HS-5 (cell line): ENCODE measurements around the gene SLC12A7.
"Not testable (repeated sequence)": the region's sequence is repeated elsewhere in the genome, so short reads cannot be mapped to it uniquely, and the experiment has no call there.

Experiments used
- DNase-seq: peaks from one replicate; pipeline ENCODE4 v3.0.0-alpha.2; 2012; ENCODE audit warnings: low read depth

The SLC12A7 gene

GRCh38 chr5:1109542-1110306 is 2.1 kb downstream of the SLC12A7 start:
- DNase-seq = no peak

DNA sequence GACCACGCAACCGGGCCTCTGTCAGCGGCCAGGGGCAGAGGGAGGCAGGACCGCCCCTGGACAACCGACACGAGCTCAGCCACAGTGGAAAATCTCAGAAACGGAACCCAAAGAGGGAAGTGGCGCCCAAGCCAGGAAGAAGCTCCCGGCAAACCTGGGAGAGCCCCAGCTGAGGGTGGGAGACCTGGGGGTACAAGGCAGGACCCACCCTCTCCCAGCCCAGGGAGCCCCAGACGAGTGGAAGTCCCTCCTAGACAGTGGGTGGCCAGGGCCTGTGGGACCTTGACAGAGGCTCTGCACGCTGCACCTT is 3.0 kb downstream of the SLC12A7 start:
- DNase-seq = no peak

DNA sequence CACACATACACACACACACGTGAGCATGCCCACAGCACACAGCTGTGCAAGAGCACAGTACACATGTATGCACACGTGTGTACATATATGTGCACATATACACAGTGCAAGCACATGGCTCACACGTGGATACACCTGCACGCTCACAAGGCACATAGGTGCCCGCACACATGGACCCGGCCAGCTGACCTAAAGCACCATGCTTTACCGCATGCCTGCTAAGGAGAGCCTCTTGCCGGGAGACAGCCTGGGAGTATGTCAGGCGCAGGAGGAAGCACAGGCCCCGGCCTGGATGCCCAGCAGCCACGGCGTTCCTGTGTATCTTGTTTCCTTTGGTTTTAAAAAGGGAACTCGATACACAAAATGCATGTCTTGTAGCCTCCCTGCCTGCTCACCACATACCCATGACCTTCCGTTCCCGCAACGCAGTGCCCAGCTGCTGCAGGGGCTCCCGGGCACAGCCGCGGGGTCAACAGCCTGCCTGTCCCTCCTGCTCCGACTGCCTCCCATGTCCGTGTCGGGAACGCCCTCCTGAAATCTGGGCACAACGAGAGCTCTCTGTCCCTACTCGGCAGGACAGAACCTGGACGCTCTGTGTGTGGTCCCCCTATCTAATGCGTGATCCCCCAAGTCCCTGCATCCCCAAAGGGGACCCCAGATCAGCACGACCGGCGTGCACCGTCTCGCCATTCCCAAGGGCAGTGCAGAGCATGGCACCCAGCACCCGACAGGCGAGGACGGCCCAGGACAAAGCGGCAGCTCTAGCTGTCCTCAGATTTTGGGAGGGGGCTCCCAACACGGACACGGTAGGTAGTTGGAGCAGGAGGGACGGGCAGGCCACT is 3.6 kb downstream of the SLC12A7 start:
- no peak for DNase-seq

GRCh38 chr5:1107167-1108022 is 4.5 kb downstream of the SLC12A7 start:
- no peak for DNase-seq

DNA sequence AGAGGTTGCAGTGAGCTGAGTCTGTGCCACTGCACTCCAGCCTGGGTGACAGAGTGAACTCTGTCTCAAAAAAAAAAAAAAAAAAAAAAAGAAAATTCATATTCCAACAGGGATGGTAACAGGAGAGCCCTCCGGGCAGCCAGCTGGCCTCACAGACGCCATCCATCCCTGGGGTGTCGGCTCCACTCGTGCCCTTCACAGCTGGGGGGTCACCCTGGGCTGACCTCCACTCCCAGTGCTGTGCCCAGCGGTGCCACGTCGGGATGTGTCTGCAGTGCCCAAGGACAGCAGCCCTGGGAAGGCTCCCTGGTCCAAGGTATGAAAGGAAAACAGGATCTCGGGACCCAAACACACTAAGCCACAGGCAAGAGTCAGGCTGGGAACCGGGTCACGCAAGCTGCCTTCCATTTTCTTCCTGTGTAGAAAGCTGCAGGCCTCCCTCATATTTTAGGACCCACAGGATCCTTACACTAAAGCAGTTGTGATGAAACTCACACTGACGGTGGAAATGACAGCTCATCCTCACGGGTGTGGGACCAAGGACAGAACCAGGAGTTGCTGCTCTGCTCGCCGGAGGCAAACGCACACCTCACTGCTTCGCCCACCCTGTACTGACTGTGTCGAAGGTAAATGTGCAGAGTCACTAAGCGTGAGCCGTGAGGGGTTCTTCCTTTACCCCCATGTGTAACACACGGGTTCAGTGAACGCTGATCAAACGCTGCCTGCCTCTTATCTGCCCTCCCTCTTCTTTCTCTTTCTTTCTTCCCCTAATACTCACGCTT is 5.3 kb downstream of the SLC12A7 start:
- no peak for DNase-seq

GRCh38 chr5:1105350-1106265 is 6.3 kb downstream of the SLC12A7 start:
- no peak for DNase-seq

DNA sequence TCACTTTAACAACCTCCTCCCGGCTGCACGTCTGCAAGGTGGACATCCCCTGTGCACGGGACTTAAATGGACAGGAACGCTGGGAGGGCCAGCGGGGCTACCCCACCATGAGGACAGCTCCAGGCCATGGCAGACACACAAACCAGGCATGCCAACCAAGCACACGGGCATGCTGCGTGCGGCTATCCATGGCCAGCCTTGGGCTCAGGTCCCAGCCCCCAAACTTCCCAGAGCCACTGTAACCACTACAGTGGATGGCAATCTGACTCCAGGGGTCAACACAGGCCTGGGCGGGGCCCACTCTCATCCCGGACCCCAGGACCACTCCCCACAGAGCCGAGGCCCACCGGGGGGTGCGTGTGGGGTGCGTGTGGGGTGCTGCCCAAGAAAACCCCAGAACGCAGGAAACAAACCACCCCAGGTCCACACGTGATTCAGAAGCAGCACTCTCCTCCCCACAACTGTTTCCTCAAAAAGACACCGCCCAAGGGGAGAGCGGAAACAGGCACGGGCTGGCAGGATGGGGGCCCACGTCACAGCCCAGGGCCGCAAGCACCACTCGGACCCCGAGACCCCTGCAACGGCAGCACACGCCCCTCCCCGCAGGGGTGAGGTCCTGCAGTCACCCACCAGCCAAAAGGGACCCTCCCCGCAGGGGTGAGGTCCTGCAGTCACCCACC is 7.4 kb downstream of the SLC12A7 start:
- no peak for DNase-seq

- no peak for DNase-seq
These were observed 8.1 kb downstream of the SLC12A7 start for GRCh38 chr5:1103505-1104326.

DNA sequence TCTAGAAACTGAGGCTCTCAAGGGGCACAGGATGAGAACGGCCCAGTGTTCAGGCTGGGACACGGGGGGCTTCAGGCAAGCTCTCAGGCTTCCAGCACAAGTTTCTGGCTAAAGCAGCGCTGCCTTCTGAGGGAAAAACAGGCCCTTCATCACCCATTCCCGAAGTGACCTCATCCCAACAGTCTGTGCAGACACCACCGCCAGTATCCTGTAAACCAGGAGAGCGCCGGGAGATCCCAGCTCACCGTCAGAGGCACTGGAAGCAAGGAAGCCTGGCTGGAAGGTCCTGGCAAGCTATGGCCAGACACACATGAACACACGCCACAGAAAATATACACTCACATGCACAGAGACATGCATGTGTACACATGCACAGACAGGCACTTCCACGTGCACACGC is 8.8 kb downstream of the SLC12A7 start:
- DNase-seq = no peak

DNA sequence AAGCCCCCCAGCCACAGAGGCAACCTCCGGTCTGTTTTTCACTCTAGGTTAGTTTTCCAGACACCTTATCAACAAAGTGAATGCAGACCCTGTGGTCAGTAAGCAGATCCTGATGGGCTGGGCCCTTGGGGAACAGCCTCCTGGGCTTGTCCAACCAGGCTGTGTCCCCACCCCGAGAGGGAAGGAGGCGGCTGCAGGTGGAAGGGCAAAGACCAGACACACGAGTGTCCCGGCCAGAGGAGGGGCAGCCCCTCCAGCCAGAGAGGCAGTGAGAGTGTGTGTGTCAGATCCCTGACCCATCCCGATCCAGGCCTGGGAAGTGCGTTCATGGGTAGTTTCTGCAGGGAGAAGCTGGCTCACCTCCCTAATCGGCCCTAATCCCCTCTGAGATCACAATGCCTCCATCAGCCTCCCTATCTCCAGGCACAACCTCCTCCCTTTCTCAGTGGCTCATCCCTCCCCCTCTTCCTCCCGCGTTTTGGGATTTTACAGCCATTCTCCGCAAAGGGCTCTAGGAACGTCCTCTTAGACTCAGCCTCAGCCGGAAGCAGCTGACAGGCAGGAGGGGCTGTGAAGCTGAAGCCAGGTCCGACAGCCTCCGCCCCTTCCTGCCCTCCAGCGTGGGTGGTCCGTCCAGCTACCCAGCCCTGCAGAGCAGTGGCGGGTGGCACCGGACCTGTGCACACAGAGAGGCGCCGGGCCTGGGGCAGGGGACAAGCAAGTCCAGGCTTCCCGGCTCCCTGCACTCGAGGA is 9.7 kb downstream of the SLC12A7 start:
- DNase-seq = no peak

DNA sequence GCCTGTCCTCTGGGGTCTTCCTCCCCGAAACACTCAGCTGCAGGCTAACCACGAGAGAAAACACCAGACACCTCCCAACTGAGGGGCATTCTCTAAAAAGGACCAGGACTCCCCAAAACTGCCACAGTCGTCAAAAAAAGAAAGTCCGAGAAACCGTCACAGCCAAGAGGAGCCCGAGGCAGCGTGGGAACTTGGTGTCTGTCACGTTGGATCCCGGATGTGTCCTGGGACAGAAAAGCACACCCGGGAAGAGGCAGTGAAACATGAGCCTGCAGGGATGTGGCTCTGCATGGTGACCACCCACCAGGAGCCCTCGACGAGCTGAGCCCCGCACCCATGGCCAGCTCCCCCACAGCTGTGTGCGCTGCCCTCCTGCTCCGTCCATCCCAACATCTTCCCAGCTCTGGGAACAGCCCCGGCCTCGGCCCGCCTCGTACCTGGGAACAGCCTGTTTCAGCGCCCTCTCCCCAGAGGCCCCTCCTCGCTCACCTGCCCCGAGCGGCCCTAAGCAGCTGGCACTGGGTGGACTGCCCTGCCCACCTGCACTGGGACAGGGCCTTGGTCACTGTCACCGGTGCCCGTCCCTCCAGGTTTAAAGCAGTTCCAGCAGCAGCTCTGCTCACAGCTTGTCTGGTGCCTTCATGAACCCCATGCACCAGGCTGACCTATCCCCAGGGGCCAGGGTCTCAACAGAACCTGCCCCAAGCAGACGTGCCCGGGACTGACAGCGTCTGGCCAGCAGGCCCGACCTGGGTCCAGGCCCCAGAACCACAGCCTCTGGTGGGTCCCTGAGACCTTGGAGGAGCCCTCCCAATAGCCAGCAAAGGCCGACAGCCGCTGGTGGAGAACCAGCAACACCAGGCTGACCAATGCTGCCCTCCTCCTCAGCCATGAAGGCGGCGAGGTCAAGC is 10.9 kb downstream of the SLC12A7 start:
- no peak for DNase-seq

DNA sequence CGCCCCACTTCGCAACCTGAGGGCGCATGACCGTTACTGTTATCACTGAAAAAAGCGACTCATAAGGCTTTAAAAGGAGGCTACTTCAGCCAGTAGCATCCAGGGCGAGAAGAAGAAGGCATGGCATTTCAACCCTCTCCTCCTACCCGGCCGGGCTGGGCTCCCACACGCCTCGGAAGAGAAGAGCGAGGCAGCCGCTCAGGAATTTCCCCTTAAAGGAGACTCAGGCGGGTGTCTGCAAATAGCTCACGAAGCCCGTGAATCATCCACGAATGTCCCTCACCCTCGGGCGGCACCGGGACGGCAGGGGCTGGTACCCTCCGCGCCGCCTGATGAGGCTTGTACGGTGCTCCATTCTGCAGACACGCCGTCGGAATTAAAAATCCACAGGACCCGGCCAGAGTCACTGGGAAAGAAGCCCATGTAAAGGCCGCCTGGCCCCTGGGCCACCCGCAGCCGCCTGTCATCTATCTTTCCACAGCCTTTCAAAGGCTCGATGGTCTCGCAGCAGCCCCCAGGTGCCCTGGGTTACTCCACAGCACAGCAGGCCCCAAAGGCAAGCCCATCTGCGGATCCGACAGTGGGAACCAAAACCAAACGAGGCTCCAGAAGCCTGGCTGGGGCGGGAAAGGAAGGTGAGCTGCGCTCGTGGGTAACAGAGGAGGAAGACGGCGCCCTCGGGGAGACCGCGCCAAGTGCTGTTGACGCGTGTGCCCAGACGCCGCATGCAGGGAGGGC is 11.8 kb downstream of the SLC12A7 start:
- no peak for DNase-seq

DNA sequence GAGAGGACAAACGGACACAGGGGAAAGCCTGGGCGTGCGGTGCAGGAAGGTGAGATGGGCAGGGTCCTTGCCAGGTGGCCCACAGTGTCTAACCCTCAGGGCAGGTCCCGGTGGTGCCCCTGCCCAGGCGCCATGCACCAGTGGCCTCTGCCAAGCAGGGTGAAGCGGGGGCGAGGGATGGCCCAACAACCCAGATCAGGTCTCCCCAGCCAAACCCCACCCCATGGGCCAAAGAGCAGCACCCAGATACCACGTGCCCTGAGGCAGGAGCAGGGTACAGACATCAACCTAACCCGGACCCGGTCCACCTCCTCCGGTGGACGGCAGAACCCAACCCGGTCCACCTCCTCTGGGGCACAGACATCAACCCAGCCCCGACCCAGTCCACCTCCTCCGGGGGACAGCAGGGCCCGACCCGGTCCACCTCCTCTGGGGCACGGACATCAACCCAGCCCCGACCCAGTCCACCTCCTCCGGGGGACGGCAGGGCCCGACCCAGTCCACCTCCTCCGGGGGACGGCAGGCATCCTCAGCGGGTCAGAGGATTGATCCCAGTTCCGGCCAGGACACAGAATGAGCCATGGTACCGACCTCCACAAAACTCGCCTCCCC is 12.8 kb downstream of the SLC12A7 start:
- DNase-seq = no peak

GRCh38 chr5:1097988-1098385 is 13.9 kb downstream of the SLC12A7 start:
- DNase-seq = not testable (repeated sequence)

- no peak for DNase-seq
These were observed 14.4 kb downstream of the SLC12A7 start for GRCh38 chr5:1097381-1097987.

- DNase-seq = no peak
These were observed 15.0 kb downstream of the SLC12A7 start for GRCh38 chr5:1096838-1097237.
